HepG2 (cell line): ENCODE data around the gene ATP6V0D1. TPM values are rescaled to one million over a fixed set of nuclear protein-coding genes. Genes with fewer than 3 reads are reported as not detected.

Experiments
- XBP1 ChIP-seq: sonication (generic); formaldehyde crosslinking; IDR thresholded peaks from 2 replicates; pipeline ENCODE4 v1.5.0; 2020; ENCODE audit warnings: missing genetic modification reagents
- YY1 ChIP-seq: IDR thresholded peaks from 2 replicates; pipeline ENCODE4 v1.6.1; 2011; ENCODE audit warnings: low read length, low read depth, moderate library complexity, mild to moderate bottlenecking; ENCODE audit not compliant: insufficient read depth, insufficient replicate concordance
- ZMYM4 ChIP-seq: sonication (generic); formaldehyde crosslinking; IDR thresholded peaks from 2 replicates; pipeline ENCODE4 v1.8.1; 2023; ENCODE audit warnings: mild to moderate bottlenecking, missing genetic modification reagents
- ZNF570 ChIP-seq: sonication (generic); formaldehyde crosslinking; IDR thresholded peaks from 2 replicates; pipeline ENCODE4 v1.4.0; 2020; ENCODE audit warnings: mild to moderate bottlenecking, missing genetic modification reagents, borderline replicate concordance
- ZNF788 ChIP-seq: sonication (generic); formaldehyde crosslinking; IDR thresholded peaks from 2 replicates; pipeline ENCODE4 v1.5.0; 2020; ENCODE audit warnings: mild to moderate bottlenecking, missing genetic modification reagents, borderline replicate concordance
- polyA plus RNA-seq, 8 experiments: library from polyadenylated mRNA; depleted of rRNA in 3 of 8; stranded (reverse) in 7 of 8; unstranded in 1 of 8; fragments of >200 nt; fragmentation: Illumina TruSeq in 4 of 8; extraction: Trizol in 4 of 8; gene quantifications; 2 replicates each; pipeline versions ENCODE4 v1.2.1 to v1.2.3, GENCODE V29; 2011 to 2016; ENCODE audit warnings: low read depth in 4 of 8, missing spikeins in 1 of 8, mixed read lengths in 1 of 8; ENCODE audit not compliant: insufficient read depth in 1 of 8
- total RNA-seq, 5 experiments: library from RNA; depleted of rRNA; stranded (reverse); fragments of >200 nt; fragmentation: Illumina TruSeq; extraction: Trizol; gene quantifications; 2 replicates each; pipeline ENCODE4 v1.2.3, GENCODE V29; 2016; ENCODE audit warnings: low read depth in 1 of 5
- TF ChIP-seq, protein P1 (sequence below): sonication (generic); formaldehyde crosslinking; IDR thresholded peaks from 2 replicates; pipeline ENCODE4 v1.4.0; 2020; ENCODE audit warnings: missing genetic modification reagents, mild to moderate bottlenecking, borderline replicate concordance
- TF ChIP-seq, protein P2 (sequence below): sonication (generic); formaldehyde crosslinking; IDR thresholded peaks from 2 replicates; pipeline ENCODE4 v1.9.0; 2022; ENCODE audit warnings: low read depth, missing genetic modification reagents
- TF ChIP-seq, protein P3 (sequence below): sonication (generic); formaldehyde crosslinking; IDR thresholded peaks from 2 replicates; pipeline ENCODE4 v1.4.0; 2020; ENCODE audit warnings: missing genetic modification reagents
- TF ChIP-seq, protein P4 (sequence below): IDR thresholded peaks from 2 replicates; pipeline ENCODE4 v1.6.1; 2012; ENCODE audit warnings: low read depth, low read length, improper control_type of control experiment

ATP6V0D1 gene
- total and polyA plus RNA-seq, 2 of the 13 experiments (the other 11 are each of a cell fraction or from before 2014, with no cell fraction given): 51.1 to 61.3 TPM

DNA sequence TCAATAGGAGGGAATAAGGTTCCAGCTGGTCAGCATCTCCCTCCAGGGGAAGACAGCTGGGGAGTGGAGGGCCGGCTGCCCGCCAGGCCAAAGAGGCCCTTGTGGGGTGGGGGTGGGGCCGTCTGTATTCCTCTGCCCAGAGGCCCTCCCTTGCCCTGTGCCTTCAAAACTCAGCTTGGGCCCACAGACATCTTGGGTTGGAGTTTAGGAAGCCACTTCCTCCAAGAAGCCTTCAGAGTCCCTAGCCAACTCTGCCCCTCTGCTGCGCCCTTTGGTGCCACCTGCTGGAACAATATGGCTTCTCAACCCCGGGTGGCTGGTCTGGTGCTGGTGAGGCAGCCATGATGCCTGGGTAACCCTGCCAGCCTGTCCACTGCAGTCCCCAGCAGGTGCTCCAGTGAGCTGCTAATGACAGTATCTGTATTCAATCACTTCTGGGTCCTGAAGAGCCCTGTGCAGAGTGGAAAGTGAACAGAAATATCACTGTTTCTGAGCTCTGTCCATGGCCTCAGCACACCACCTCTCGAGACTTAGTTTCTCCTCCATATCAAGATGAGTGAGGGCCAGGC lies 33.4 kb downstream of the ATP6V0D1 start (continued):
- TF ChIP-seq, protein P1, sequence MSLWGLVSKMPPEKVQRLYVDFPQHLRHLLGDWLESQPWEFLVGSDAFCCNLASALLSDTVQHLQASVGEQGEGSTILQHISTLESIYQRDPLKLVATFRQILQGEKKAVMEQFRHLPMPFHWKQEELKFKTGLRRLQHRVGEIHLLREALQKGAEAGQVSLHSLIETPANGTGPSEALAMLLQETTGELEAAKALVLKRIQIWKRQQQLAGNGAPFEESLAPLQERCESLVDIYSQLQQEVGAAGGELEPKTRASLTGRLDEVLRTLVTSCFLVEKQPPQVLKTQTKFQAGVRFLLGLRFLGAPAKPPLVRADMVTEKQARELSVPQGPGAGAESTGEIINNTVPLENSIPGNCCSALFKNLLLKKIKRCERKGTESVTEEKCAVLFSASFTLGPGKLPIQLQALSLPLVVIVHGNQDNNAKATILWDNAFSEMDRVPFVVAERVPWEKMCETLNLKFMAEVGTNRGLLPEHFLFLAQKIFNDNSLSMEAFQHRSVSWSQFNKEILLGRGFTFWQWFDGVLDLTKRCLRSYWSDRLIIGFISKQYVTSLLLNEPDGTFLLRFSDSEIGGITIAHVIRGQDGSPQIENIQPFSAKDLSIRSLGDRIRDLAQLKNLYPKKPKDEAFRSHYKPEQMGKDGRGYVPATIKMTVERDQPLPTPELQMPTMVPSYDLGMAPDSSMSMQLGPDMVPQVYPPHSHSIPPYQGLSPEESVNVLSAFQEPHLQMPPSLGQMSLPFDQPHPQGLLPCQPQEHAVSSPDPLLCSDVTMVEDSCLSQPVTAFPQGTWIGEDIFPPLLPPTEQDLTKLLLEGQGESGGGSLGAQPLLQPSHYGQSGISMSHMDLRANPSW (CRISPR knock-in tag): no peak
- TF ChIP-seq, protein P2, sequence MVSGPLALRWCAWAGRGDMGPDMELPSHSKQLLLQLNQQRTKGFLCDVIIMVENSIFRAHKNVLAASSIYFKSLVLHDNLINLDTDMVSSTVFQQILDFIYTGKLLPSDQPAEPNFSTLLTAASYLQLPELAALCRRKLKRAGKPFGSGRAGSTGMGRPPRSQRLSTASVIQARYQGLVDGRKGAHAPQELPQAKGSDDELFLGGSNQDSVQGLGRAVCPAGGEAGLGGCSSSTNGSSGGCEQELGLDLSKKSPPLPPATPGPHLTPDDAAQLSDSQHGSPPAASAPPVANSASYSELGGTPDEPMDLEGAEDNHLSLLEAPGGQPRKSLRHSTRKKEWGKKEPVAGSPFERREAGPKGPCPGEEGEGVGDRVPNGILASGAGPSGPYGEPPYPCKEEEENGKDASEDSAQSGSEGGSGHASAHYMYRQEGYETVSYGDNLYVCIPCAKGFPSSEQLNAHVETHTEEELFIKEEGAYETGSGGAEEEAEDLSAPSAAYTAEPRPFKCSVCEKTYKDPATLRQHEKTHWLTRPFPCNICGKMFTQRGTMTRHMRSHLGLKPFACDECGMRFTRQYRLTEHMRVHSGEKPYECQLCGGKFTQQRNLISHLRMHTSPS: 0 out of 2 replicates have a peak, but pooled peaks have one; percentile 17
- TF ChIP-seq ZNF788 (CRISPR knock-in tag) (peak; percentile 85; the same call in 1 of the 2 replicates), ZNF570 (CRISPR knock-in tag) (no peak), XBP1 (CRISPR knock-in tag) (no peak), YY1 (peak; percentile 83), ZMYM4 (CRISPR knock-in tag) (peak; percentile 44; the same call in 1 of the 2 replicates)
- TF ChIP-seq, protein P3, sequence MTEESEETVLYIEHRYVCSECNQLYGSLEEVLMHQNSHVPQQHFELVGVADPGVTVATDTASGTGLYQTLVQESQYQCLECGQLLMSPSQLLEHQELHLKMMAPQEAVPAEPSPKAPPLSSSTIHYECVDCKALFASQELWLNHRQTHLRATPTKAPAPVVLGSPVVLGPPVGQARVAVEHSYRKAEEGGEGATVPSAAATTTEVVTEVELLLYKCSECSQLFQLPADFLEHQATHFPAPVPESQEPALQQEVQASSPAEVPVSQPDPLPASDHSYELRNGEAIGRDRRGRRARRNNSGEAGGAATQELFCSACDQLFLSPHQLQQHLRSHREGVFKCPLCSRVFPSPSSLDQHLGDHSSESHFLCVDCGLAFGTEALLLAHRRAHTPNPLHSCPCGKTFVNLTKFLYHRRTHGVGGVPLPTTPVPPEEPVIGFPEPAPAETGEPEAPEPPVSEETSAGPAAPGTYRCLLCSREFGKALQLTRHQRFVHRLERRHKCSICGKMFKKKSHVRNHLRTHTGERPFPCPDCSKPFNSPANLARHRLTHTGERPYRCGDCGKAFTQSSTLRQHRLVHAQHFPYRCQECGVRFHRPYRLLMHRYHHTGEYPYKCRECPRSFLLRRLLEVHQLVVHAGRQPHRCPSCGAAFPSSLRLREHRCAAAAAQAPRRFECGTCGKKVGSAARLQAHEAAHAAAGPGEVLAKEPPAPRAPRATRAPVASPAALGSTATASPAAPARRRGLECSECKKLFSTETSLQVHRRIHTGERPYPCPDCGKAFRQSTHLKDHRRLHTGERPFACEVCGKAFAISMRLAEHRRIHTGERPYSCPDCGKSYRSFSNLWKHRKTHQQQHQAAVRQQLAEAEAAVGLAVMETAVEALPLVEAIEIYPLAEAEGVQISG: 0 out of 2 replicates have a peak, but pooled peaks have one; percentile 16
- TF ChIP-seq, protein P4, sequence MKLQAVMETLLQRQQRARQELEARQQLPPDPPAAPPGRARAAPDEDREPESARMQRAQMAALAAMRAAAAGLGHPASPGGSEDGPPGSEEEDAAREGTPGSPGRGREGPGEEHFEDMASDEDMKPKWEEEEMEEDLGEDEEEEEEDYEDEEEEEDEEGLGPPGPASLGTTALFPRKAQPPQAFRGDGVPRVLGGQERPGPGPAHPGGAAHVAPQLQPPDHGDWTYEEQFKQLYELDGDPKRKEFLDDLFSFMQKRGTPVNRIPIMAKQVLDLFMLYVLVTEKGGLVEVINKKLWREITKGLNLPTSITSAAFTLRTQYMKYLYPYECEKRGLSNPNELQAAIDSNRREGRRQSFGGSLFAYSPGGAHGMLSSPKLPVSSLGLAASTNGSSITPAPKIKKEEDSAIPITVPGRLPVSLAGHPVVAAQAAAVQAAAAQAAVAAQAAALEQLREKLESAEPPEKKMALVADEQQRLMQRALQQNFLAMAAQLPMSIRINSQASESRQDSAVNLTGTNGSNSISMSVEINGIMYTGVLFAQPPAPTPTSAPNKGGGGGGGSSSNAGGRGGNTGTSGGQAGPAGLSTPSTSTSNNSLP: 0 out of 2 replicates have a peak, but pooled peaks have one; percentile 12
